KMS-11 (cell line): Measurements from ENCODE around the gene LGR4.

Experiments used
- H2AFZ ChIP-seq: fragments of 200-600 bp; sonication (generic); 2 replicates; pipeline ENCODE4 v1.6.1; 2016; ENCODE audit warnings: antibody characterized with exemption, mixed run types, low read depth
- H3K27ac ChIP-seq: fragments of 200-600 bp; sonication (generic); 2 replicates; pipeline ENCODE4 v1.6.1; 2016; ENCODE audit warnings: mild to moderate bottlenecking, mixed run types
- H3K27me3 ChIP-seq: fragments of 200-600 bp; sonication (generic); 2 replicates; pipeline ENCODE4 v1.6.1; 2017; ENCODE audit warnings: mild to moderate bottlenecking, low read depth, mixed run types, moderate library complexity; ENCODE audit not compliant: insufficient read depth
- H3K36me3 ChIP-seq: fragments of 200-600 bp; sonication (generic); 2 replicates; pipeline ENCODE4 v1.6.1; 2017; ENCODE audit warnings: mild to moderate bottlenecking, mixed run types; ENCODE audit not compliant: insufficient read depth
- H3K4me1 ChIP-seq: fragments of 200-600 bp; sonication (generic); 2 replicates; pipeline ENCODE4 v1.6.1; 2016; ENCODE audit warnings: mild to moderate bottlenecking, low read depth, mixed run types; ENCODE audit not compliant: poor library complexity, severe bottlenecking
- H3K4me2 ChIP-seq: fragments of 200-600 bp; sonication (generic); 2 replicates; pipeline ENCODE4 v1.7.0; 2016; ENCODE audit warnings: mild to moderate bottlenecking, mixed run types
- H3K4me3 ChIP-seq: fragments of 200-600 bp; sonication (generic); IDR thresholded peaks from 2 replicates; pipeline ENCODE4 v1.6.1; 2017; ENCODE audit warnings: low read depth, low read length, mixed read lengths; ENCODE audit not compliant: insufficient read depth
- H3K79me2 ChIP-seq: fragments of 200-600 bp; sonication (generic); 2 replicates; pipeline ENCODE4 v1.6.1; 2016; ENCODE audit warnings: low read depth, mixed run types; ENCODE audit not compliant: insufficient read depth
- H3K9ac ChIP-seq: fragments of 200-600 bp; sonication (generic); 2 replicates; pipeline ENCODE4 v1.6.1; 2016; ENCODE audit warnings: mild to moderate bottlenecking, mixed run types
- H4K20me1 ChIP-seq: fragments of 200-600 bp; sonication (generic); 2 replicates; pipeline ENCODE4 v1.6.1; 2016; ENCODE audit warnings: mild to moderate bottlenecking, mixed run types; ENCODE audit not compliant: insufficient read depth
- TF ChIP-seq, protein P1 (sequence below): fragments of 200-600 bp; sonication (generic); conservative IDR thresholded peaks from 2 replicates; pipeline ENCODE4 v1.6.1; 2017; ENCODE audit warnings: low read depth, mild to moderate bottlenecking, antibody characterized with exemption, low read length, moderate library complexity, mixed read lengths

LGR4 gene

DNA sequence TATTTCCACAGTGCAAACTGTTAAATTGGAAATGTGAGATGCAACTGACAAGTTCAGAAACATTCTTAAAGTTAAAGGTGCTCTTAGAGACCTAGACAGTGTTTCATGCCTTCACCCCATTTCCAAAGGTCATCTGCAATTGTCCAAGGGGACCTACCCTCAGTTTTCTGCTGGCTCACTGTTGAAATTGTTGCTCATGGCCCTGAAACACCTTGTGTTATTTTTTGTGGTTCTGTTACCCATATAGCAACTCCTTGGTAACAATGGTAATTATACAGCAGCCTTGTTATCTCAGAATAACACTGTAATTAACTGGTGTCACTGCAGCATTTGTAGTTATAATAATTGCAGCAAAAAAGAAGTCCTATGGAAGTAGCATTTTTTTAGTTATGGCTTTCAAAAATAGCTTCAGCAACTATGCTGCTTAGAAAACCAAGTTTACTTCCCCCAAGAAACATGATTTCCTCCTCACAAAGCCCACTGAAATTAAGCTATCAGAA, 60.3 kb downstream of the LGR4 start:
- Histone ChIP-seq H3K4me3 (no peak overlapping the region), H3K4me2 (no peak overlapping the region), H3K36me3 (no peaks in the 10 kb centered on the region), H3K4me1 (no peaks in the 10 kb centered on the region), H3K27me3 (no peaks in the 10 kb centered on the region), H3K9ac (no peak overlapping the region), H2AFZ (no peak overlapping the region), H4K20me1 (no peaks in the 10 kb centered on the region), H3K79me2 (no peaks in the 10 kb centered on the region), H3K27ac (no peak overlapping the region)
- TF ChIP-seq, protein P1, sequence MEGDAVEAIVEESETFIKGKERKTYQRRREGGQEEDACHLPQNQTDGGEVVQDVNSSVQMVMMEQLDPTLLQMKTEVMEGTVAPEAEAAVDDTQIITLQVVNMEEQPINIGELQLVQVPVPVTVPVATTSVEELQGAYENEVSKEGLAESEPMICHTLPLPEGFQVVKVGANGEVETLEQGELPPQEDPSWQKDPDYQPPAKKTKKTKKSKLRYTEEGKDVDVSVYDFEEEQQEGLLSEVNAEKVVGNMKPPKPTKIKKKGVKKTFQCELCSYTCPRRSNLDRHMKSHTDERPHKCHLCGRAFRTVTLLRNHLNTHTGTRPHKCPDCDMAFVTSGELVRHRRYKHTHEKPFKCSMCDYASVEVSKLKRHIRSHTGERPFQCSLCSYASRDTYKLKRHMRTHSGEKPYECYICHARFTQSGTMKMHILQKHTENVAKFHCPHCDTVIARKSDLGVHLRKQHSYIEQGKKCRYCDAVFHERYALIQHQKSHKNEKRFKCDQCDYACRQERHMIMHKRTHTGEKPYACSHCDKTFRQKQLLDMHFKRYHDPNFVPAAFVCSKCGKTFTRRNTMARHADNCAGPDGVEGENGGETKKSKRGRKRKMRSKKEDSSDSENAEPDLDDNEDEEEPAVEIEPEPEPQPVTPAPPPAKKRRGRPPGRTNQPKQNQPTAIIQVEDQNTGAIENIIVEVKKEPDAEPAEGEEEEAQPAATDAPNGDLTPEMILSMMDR, result no peak

DNA sequence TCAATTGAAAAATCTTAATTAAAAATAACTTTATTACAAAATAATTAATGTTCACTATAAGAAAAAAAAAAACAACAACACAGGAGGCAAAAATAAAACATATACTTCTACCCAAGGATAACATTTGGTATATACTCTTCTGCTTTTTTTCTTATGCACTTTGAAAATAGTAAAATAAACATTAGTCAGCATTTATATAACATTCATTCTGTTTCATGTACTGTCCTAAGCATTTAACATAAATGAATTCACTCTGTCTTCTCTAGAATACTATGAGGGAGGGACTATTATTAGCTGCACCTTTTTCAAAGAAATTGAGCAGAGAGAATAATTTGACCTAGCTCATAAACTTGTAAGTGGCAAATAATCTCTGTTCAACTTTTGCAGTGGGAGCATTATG, 61.3 kb downstream of the LGR4 start:
- no peaks in the 10 kb centered on the region for H3K36me3 ChIP-seq
- H3K4me3 ChIP-seq, result no peak overlapping the region
- H2AFZ ChIP-seq, result no peak overlapping the region
- H3K9ac ChIP-seq, result no peak overlapping the region
- TF ChIP-seq, protein P1, result no peak
- no peaks in the 10 kb centered on the region for H4K20me1 ChIP-seq
- H3K27me3 ChIP-seq, result no peaks in the 10 kb centered on the region
- no peaks in the 10 kb centered on the region for H3K4me1 ChIP-seq
- no peak overlapping the region for H3K4me2 ChIP-seq
- no peak overlapping the region for H3K27ac ChIP-seq
- H3K79me2 ChIP-seq, result no peaks in the 10 kb centered on the region

GRCh38 chr11:27410272-27410671, 62.3 kb downstream of the LGR4 start:
- no peaks in the 10 kb centered on the region for H3K36me3 ChIP-seq
- no peaks in the 10 kb centered on the region for H4K20me1 ChIP-seq
- no peak overlapping the region for H2AFZ ChIP-seq
- no peaks in the 10 kb centered on the region for H3K4me1 ChIP-seq
- H3K9ac ChIP-seq, result no peak overlapping the region
- no peaks in the 10 kb centered on the region for H3K27me3 ChIP-seq
- H3K4me2 ChIP-seq, result no peak overlapping the region
- H3K4me3 ChIP-seq, result no peak overlapping the region
- no peak overlapping the region for H3K27ac ChIP-seq
- no peaks in the 10 kb centered on the region for H3K79me2 ChIP-seq
- TF ChIP-seq, protein P1, result no peak

- H3K27ac ChIP-seq, result no peak overlapping the region
- H3K4me2 ChIP-seq, result no peak overlapping the region
- no peak overlapping the region for H3K9ac ChIP-seq
- no peak overlapping the region for H3K4me3 ChIP-seq
- H3K79me2 ChIP-seq, result no peaks in the 10 kb centered on the region
- H2AFZ ChIP-seq, result no peak overlapping the region
- H3K4me1 ChIP-seq, result no peaks in the 10 kb centered on the region
- no peaks in the 10 kb centered on the region for H3K27me3 ChIP-seq
- H4K20me1 ChIP-seq, result no peaks in the 10 kb centered on the region
- H3K36me3 ChIP-seq, result no peaks in the 10 kb centered on the region
- TF ChIP-seq, protein P1, result no peak
Observed at GRCh38 chr11:27409742-27410141, 62.8 kb downstream of the LGR4 start.
